ENCODE data around the gene TATDN3.

Gene TATDN3

DNA sequence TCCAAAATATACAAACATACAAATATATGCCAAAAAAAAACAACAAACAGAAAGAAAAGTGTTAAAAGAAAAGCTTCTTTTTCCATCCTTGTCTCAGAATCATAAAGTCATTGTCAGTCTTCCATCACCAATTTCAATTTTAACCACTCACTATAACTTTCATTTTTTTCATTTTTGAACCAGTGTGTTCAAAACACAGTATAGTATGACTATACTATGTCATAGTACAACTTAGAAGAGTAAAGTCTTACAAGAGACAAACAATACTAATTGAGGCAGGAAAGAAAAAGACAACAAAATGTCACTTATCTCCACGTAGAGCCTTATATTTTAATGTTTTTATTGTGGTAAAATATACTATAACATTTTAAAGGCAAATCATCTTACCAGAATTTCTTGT lies 7.7 kb upstream of the TATDN3 start:
- DNase-seq (ENCODE audit: low spot score in 2 of 2), result no peak
- no peak overlapping the region for H3K4me3 ChIP-seq
- H3K36me3 ChIP-seq (replicated peaks), result peaks cover 48% of the 10 kb centered on the region
- in situ Hi-C loops (cut with MboI; ENCODE audit: low sequenced_read_pairs), result no loop called here
- H3K9me3 ChIP-seq, result no peaks in the 10 kb centered on the region
- H3K4me1 ChIP-seq, result no peaks in the 10 kb centered on the region
- H3K27me3 ChIP-seq (ENCODE audit: low read depth), result no peaks in the 10 kb centered on the region

DNA sequence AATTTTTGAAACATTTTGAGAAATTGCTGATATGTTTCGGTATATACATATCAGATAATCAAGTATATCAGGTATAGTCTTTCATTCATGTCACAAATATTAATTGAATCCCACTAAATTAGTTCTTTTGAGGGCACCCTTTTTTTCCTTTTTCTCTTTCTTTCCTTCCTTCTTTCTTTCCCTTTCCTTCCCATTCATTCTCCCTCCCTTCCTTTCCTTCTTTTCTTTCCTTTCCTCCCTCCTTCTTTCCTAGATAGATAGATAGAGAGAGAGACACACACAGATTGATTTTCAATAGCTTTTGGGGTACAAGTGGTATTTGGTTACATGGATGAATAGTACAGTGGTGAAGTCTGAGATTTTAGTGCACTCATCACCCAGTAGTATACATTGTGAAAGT lies 5.8 kb upstream of the TATDN3 start:
- Histone ChIP-seq H3K4me1 (peaks cover 12% of the 10 kb centered on the region; the same call in 1 of the 2 replicates), H3K4me3 (no peak overlapping the region), H3K36me3 (replicated peaks) (peaks cover 43% of the 10 kb centered on the region), H3K9me3 (no peaks in the 10 kb centered on the region), H3K27me3 (ENCODE audit: low read depth) (no peaks in the 10 kb centered on the region)
- in situ Hi-C loops (cut with MboI; ENCODE audit: low sequenced_read_pairs), result no loop called here
- no peak for DNase-seq (ENCODE audit: low spot score in 2 of 2)

DNA sequence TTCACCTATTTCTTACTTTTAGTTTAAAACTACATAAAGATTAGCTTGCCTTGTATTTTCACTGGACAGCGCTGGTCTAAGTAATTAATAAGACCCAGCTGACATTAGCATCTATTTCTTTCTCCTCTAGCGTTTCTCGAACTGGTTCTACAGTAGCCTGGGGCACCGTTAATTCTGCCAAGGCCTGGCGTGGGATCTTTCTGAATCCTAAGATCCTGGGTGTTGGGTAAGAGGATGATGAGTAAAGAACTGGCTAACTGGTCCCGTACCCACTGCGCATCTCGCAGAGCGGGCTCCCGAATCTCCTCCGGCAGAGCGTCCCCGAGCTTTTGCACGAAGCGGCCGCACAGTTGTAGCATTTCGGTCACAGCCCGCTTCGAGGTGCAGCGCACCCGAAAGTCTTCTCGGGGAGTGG lies 426 bp upstream of the TATDN3 start:
- in situ Hi-C loops (cut with MboI; ENCODE audit: low sequenced_read_pairs), result no loop called here
- Histone ChIP-seq H3K36me3 (replicated peaks) (peaks cover 10% of the 10 kb centered on the region), H3K9me3 (no peaks in the 10 kb centered on the region), H3K27me3 (ENCODE audit: low read depth) (no peaks in the 10 kb centered on the region), H3K4me1 (peaks cover 14% of the 10 kb centered on the region; the same call in 1 of the 2 replicates), H3K4me3 (peak overlapping the region; percentile 94)
- DNase-seq (ENCODE audit: low spot score in 2 of 2), result no peak

DNA sequence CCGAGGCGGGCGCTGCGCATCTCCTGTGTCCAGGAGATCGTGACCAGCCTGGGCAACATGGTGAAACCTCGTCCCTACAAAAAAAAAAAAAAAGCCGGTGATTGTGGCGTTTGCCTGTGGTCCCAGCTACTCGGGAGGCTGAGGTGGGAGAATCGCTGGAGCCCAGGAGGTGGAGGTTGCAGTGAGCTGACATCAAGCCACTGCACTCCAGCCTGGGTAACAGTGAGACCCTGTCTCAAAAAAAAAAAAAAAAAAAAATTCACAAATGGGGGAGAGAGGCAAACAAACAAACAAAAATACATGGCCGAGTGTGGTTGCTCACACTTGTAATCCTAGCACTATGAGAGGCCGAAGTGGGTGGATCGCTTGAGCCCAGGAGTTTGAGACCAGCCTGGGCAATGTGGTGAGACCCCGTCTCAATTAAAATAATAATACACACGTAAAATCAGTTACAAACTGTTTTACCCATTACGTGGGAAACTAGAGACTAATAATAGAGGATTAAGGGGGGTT lies 758 bp downstream of the TATDN3 start:
- in situ Hi-C loops (cut with MboI; ENCODE audit: low sequenced_read_pairs), result no loop called here
- Histone ChIP-seq H3K27me3 (ENCODE audit: low read depth) (no peaks in the 10 kb centered on the region), H3K4me1 (peaks cover 14% of the 10 kb centered on the region; the same call in 1 of the 2 replicates), H3K4me3 (peak overlapping the region; percentile 94), H3K9me3 (no peaks in the 10 kb centered on the region), H3K36me3 (replicated peaks) (peaks cover 7% of the 10 kb centered on the region)
- no peak for DNase-seq (ENCODE audit: low spot score in 2 of 2)

DNA sequence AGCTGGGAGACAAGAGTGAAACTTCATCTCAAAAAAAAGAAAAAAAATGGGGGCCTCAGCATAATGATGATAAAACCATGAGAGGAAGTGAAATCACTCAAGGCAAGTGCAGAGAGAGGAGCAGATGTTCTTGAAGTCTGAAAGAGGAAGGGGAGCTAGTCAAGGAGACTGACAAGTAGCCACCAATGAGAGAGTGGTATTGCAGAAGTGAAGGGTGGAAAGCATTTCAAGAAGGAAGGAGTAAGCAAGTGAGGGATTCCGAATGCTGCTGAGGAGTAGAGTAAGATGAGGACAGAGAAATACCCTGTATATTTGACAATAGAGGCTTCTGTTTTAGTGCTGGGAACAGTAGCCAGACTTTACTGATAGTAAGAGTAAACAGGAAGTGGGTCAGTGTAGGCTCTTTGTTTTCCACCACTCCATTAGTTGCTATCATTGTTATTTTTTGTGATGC lies 2.9 kb downstream of the TATDN3 start:
- H3K4me1 ChIP-seq, result peaks cover 12% of the 10 kb centered on the region; the same call in 1 of the 2 replicates
- H3K27me3 ChIP-seq (ENCODE audit: low read depth), result no peaks in the 10 kb centered on the region
- H3K9me3 ChIP-seq, result no peaks in the 10 kb centered on the region
- H3K4me3 ChIP-seq, result no peak overlapping the region
- in situ Hi-C loops (cut with MboI; ENCODE audit: low sequenced_read_pairs), result no loop called here
- DNase-seq (ENCODE audit: low spot score in 2 of 2), result no peak
- peaks cover 10% of the 10 kb centered on the region for H3K36me3 ChIP-seq (replicated peaks)

DNA sequence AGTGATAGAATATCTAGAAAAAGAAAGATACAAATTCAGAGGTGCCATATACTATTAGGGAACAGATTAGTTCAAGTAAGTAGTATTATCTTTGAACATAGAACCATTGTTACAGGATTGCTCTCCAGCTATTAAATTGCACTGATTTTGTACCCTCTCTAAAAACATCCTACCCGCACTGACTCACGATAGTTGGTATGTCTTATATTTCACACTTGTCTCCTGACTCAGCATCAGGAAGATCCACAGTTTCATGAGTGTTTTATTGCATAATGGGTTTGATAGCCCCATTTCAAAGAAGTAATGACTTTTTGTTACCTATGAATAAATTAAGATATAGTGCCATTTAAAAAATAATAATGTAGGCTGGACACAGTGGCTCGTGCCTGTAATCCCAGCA lies 6.0 kb downstream of the TATDN3 start:
- Histone ChIP-seq H3K36me3 (replicated peaks) (peaks cover 14% of the 10 kb centered on the region), H3K27me3 (ENCODE audit: low read depth) (no peaks in the 10 kb centered on the region), H3K9me3 (no peaks in the 10 kb centered on the region), H3K4me3 (no peak overlapping the region), H3K4me1 (peaks cover 2% of the 10 kb centered on the region; the same call in 1 of the 2 replicates)
- DNase-seq (ENCODE audit: low spot score in 2 of 2), result no peak
- in situ Hi-C loops (cut with MboI; ENCODE audit: low sequenced_read_pairs), result no loop called here

DNA sequence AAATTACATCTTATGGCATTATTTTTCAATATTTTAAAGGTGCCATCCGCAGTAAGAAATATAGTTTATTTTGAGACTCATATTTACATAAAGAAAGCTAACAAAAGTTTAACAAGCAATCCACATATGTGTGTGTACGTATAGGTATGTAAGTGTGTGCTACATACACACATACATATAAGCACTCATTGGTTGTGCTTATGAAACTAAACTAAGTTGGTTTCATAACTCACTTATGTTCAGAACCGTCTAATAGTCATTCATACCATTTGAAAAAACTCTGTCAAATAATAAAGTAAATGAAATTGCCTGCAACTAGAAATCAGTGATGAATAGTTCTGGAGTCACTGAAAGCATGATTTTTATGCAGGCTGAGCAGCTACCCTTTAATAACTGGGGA lies 14.1 kb downstream of the TATDN3 start:
- DNase-seq (ENCODE audit: low spot score in 2 of 2), result no peak
- no peaks in the 10 kb centered on the region for H3K4me1 ChIP-seq
- in situ Hi-C loops (cut with MboI; ENCODE audit: low sequenced_read_pairs), result no loop called here
- H3K36me3 ChIP-seq (replicated peaks), result peaks cover 15% of the 10 kb centered on the region
- no peaks in the 10 kb centered on the region for H3K27me3 ChIP-seq (ENCODE audit: low read depth)
- H3K4me3 ChIP-seq, result no peak overlapping the region
- H3K9me3 ChIP-seq, result no peaks in the 10 kb centered on the region

DNA sequence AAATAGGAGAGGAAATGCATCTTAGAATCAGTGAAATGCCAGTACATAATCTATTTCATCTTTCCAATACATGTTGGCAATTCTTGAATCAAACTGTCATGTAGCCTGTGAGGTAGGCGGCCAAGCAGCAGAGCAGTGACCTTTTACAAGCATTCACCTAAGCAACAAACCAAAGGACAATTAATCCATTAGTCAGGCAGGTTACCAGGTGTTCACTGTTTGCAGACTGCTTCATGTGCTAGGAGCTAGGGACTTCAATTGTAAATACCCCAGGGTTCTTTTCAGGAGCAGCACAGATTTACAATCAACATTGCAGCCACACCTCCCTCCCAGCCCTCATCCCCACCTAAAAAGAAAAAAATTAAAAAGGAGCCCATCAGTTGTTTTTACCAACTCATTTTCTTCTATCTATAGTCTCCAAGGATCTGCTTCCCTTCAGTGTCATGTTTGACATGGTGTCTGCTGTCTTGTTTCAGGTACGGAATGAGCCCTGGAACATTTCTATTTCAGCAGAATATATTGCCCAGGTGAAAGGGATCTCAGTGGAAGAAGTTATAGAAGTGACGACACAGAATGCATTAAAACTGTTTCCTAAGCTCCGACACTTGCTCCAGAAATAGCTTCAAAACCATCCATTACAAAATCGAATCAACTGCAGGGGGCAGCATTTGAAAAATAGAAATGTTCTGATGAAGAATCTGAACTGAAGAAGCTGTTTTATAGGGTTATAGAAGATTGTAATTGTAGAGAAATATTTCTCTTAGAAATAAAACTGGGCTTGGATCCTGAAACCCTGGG lies 23.0 kb downstream of the TATDN3 start:
- Histone ChIP-seq H3K4me1 (peaks cover 6% of the 10 kb centered on the region), H3K36me3 (replicated peaks) (no peaks in the 10 kb centered on the region), H3K27me3 (ENCODE audit: low read depth) (no peaks in the 10 kb centered on the region), H3K4me3 (no peak overlapping the region), H3K9me3 (no peaks in the 10 kb centered on the region)
- DNase-seq (ENCODE audit: low spot score in 2 of 2), result peak in 1 of 2 experiments; percentile 26
- in situ Hi-C loops (cut with MboI; ENCODE audit: low sequenced_read_pairs), result no loop called here

DNA sequence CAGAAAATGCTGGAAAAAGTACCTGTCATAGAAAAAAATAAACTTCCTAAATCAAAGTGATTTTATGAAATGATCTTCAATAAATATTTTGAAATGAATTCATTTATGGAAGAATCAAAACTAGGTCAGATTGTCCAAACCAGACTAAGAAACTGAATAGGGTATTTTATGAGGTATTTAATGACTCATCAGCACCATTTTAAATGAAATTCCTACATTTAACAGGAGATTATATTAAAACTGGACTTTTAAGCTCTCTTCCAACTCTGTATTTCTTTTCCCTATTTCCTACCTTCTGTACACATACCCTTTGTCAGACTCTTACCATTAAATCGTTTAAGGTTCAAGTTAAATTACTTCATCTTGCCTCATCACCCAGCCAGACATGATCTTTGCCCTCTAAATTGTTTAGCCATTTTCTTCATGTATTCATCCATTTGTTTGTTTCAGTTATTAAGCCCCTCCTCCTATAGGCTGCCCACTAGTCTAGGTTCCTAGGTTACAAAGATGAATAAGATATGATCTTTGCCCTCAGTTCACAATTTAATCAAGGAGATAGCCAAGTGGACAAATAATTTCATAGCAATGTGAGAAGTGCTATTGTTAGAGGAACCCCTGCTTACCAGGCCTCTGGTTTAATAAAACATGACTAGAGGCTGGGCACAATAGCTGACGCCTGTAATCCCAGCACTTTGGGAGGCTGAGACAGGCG lies 25.0 kb downstream of the TATDN3 start:
- Histone ChIP-seq H3K4me3 (no peak overlapping the region), H3K36me3 (replicated peaks) (no peaks in the 10 kb centered on the region), H3K4me1 (peaks cover 6% of the 10 kb centered on the region), H3K27me3 (ENCODE audit: low read depth) (no peaks in the 10 kb centered on the region), H3K9me3 (no peaks in the 10 kb centered on the region)
- in situ Hi-C loops (cut with MboI; ENCODE audit: low sequenced_read_pairs), result no loop called here
- DNase-seq (ENCODE audit: low spot score in 2 of 2), result peak in 1 of 2 experiments; percentile 13

DNA sequence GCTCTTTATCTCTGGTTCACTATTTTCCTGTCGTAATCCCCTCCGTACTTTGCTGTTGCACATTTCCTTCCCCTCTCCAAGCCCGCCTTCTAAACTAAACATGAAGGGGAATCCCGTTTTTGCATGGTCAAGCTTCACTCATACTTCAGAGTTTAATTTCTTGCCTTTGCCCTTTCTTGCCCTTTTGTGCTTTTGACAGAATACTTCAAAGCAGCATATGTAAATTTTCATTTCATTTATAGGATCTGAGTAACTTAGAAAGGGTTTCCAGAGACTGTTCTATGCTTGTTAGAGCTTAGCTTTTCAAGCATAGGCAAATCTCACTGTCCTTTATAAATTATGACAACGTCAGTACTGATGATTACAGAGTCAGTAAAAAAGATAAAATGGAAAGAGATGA lies 28.0 kb downstream of the TATDN3 start:
- DNase-seq (ENCODE audit: low spot score in 2 of 2), result no peak
- Histone ChIP-seq H3K9me3 (no peaks in the 10 kb centered on the region), H3K4me3 (no peak overlapping the region), H3K4me1 (peaks cover 6% of the 10 kb centered on the region), H3K27me3 (ENCODE audit: low read depth) (no peaks in the 10 kb centered on the region), H3K36me3 (replicated peaks) (no peaks in the 10 kb centered on the region)
- in situ Hi-C loops (cut with MboI; ENCODE audit: low sequenced_read_pairs), result no loop called here

DNA sequence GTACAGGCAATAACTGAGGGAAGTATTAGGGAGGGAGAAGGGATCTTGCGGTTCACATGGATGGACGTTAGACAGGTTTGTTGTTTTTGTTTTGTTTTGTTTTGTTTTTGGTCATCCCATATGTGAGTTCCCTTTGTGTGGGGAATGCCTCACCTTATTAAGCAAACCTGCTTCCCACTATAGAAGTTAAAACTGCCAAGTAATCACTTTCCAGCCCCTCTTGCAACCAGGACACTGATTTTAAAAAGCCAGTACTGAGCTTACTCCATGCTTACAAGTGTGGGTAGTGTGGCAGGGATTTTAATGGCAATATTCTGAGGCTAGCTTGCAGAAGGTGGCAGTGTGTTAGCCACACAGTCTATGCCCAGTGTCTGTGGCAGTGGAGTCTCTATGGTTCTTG lies 29.3 kb downstream of the TATDN3 start:
- Histone ChIP-seq H3K27me3 (ENCODE audit: low read depth) (no peaks in the 10 kb centered on the region), H3K9me3 (no peaks in the 10 kb centered on the region), H3K36me3 (replicated peaks) (no peaks in the 10 kb centered on the region), H3K4me3 (no peak overlapping the region), H3K4me1 (peaks cover 6% of the 10 kb centered on the region)
- in situ Hi-C loops (cut with MboI; ENCODE audit: low sequenced_read_pairs), result no loop called here
- no peak for DNase-seq (ENCODE audit: low spot score in 2 of 2)

DNA sequence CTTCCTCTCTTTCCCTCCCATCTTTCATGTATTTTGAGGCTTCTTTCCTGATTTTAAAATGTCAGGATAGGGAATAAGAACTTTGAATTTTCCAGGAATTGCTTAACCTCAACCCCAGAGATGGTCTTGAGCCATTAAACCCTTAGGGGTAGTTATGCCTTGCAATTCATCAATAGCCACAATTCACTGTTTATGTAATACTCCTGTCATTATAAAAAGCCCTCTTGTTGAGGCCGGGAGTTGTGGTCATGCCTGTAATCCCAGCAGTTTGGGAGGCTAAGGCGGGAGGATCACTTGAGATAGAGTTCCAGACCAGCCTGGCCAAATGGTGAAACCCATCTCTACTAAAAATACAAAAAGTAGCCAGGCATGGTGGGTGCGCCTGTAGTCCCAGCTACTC lies 31.3 kb downstream of the TATDN3 start:
- no peaks in the 10 kb centered on the region for H3K36me3 ChIP-seq (replicated peaks)
- in situ Hi-C loops (cut with MboI; ENCODE audit: low sequenced_read_pairs), result no loop called here
- no peaks in the 10 kb centered on the region for H3K4me1 ChIP-seq
- no peak for DNase-seq (ENCODE audit: low spot score in 2 of 2)
- H3K4me3 ChIP-seq, result no peak overlapping the region
- no peaks in the 10 kb centered on the region for H3K9me3 ChIP-seq
- no peaks in the 10 kb centered on the region for H3K27me3 ChIP-seq (ENCODE audit: low read depth)

DNA sequence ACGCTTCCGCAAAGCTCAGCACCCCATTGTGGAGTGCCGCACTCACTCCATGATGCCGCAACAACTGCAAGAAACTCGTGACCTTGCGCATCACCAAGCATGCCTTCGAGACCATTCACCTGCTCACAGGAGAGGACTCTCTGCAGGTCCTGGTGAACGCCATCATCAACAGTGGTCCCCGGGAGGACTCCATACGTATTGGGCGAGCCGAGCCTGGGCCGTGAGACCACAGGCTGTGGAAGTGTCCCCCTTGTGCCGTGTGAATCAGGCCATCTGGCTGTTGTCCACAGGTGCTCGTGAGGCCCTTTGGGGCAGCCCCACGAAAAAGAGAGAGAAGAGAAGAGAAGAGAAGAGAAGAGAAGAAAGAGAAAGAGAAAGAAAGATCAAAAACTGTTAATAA lies 32.5 kb downstream of the TATDN3 start:
- H3K4me1 ChIP-seq, result no peaks in the 10 kb centered on the region
- in situ Hi-C loops (cut with MboI; ENCODE audit: low sequenced_read_pairs), result no loop called here
- H3K36me3 ChIP-seq (replicated peaks), result no peaks in the 10 kb centered on the region
- no peaks in the 10 kb centered on the region for H3K9me3 ChIP-seq
- no peak overlapping the region for H3K4me3 ChIP-seq
- no peak for DNase-seq (ENCODE audit: low spot score in 2 of 2)
- no peaks in the 10 kb centered on the region for H3K27me3 ChIP-seq (ENCODE audit: low read depth)

DNA sequence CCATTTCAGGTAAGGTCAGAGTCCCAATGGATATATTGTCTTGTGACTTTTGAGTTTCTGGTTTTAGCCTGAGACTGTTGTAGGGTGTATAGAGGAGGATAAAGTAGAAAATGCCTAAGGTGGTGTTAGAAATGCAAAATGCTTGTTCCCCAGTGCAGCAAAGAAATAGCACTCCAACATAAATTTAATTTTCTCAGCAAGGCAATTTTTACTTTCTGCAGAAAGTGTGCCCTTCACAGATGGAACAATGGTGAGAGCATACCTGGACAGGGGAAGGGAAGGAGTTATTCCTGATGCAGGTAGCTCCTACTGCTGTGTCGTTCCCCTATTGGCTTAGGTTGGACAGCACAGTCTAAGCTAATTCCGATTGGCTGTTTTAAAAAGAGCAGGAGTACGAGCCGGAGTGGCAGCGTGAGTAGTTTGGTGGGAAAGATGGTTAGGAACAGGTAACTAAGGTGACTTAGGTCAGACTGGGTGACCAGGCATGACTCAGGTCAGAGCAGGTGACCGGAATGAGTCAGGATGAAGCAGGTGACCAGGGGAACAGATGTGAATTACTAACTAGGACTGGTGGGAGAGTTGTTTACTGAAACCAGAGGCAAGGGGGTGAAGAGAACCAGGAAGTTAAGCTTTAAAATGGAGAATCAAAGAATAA lies 34.2 kb downstream of the TATDN3 start:
- in situ Hi-C loops (cut with MboI; ENCODE audit: low sequenced_read_pairs), result no loop called here

More for the DNA sequence above, 34.2 kb downstream of the TATDN3 start:
- H3K27me3 ChIP-seq (ENCODE audit: low read depth), result no peaks in the 10 kb centered on the region
- H3K4me3 ChIP-seq, result no peak overlapping the region
- no peaks in the 10 kb centered on the region for H3K9me3 ChIP-seq
- H3K4me1 ChIP-seq, result no peaks in the 10 kb centered on the region
- DNase-seq (ENCODE audit: low spot score in 2 of 2), result no peak
- no peaks in the 10 kb centered on the region for H3K36me3 ChIP-seq (replicated peaks)
